Transverse colon (tissue), 4 donors: Measurements from ENCODE around the gene PCDHA10.
"Not testable (repeated sequence)": the region's sequence is repeated elsewhere in the genome, so short reads cannot be mapped to it uniquely, and the experiment has no call there.

Source experiments
- POLR2A ChIP-seq: fragments of 450-650 bp; IDR thresholded peaks from one replicate; pipeline ENCODE4 v1.6.1; 2016; ENCODE audit warnings: antibody characterized with exemption, mild to moderate bottlenecking, moderate library complexity
- POLR2AphosphoS5 ChIP-seq, 3 donors: sonication (generic); formaldehyde crosslinking; IDR thresholded peaks; one replicate each; pipeline ENCODE4 v1.6.1; 2016; ENCODE audit warnings: antibody characterized with exemption in 3 of 3
- TF ChIP-seq, protein P1 (sequence below), 5 experiments: fragments of 200-600 bp in 3 of 5; fragments of 450-650 bp in 2 of 5; sonication (generic) in 3 of 5; IDR thresholded peaks; 1 replicate in 2 of 5; 2 replicates in 3 of 5; pipeline ENCODE4 v1.5.1; 2016 to 2017; ENCODE audit warnings: antibody characterized with exemption in 5 of 5, inconsistent platforms in 3 of 5, mild to moderate bottlenecking in 2 of 5, moderate library complexity in 1 of 5

DNA sequence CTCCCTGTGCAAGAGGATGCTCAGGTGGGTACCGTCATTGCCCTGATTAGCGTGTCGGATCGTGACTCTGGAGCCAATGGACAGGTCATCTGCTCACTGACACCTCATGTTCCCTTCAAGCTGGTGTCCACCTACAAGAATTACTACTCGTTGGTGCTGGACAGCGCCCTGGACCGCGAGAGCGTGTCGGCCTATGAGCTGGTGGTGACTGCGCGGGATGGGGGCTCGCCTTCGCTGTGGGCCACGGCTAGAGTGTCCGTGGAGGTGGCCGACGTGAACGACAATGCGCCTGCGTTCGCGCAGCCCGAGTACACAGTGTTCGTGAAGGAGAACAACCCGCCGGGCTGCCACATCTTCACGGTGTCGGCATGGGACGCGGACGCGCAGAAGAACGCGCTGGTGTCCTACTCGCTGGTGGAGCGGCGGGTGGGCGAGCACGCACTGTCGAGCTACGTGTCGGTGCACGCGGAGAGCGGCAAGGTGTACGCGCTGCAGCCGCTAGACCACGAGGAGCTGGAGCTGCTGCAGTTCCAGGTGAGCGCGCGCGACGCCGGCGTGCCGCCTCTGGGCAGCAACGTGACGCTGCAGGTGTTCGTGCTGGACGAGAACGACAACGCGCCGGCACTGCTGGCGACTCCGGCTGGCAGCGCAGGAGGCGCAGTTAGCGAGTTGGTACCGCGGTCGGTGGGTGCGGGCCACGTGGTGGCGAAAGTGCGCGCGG is 21.0 kb downstream of the PCDHA10 start:
- TF ChIP-seq, protein P1, sequence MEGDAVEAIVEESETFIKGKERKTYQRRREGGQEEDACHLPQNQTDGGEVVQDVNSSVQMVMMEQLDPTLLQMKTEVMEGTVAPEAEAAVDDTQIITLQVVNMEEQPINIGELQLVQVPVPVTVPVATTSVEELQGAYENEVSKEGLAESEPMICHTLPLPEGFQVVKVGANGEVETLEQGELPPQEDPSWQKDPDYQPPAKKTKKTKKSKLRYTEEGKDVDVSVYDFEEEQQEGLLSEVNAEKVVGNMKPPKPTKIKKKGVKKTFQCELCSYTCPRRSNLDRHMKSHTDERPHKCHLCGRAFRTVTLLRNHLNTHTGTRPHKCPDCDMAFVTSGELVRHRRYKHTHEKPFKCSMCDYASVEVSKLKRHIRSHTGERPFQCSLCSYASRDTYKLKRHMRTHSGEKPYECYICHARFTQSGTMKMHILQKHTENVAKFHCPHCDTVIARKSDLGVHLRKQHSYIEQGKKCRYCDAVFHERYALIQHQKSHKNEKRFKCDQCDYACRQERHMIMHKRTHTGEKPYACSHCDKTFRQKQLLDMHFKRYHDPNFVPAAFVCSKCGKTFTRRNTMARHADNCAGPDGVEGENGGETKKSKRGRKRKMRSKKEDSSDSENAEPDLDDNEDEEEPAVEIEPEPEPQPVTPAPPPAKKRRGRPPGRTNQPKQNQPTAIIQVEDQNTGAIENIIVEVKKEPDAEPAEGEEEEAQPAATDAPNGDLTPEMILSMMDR (IDR thresholded peaks at IDR 0.05), result not testable (repeated sequence)
- TF ChIP-seq POLR2AphosphoS5 (IDR thresholded peaks at IDR 0.05); POLR2A: not testable (repeated sequence)
